ENCODE measurements around the gene DHX36.

GRCh38 chr3:154225536-154225935, 98.8 kb downstream of the DHX36 start:
- no peak for TF ChIP-seq ARNT (IDR thresholded peaks at IDR 0.05)
- TF ChIP-seq FOXA1 (IDR thresholded peaks at IDR 0.05): no peak

Measured in HEK293T (cell line).